Astrocyte (in vitro differentiated cells and primary cell): ENCODE data around the gene ZNF83. TPM values are rescaled to one million over a fixed set of nuclear protein-coding genes. Genes with fewer than 3 reads are reported as not detected.
"Not testable (repeated sequence)": the region's sequence is repeated elsewhere in the genome, so short reads cannot be mapped to it uniquely, and the experiment has no call there.

Experiments
- DNase-seq: peaks from one replicate; pipeline ENCODE4 v3.0.0-alpha.2; 2010; ENCODE audit warnings: low read depth
- FAIRE-seq: peaks from 2 replicates; lab custom pipeline; 2011; peaks lifted over from hg19 to GRCh38; lab: Jason Lieb, UNC
- H2AFZ ChIP-seq: 2 replicates; pipeline ENCODE4 v1.6.0; 2012; ENCODE audit warnings: low read depth, low read length, inconsistent platforms
- H3K27ac ChIP-seq: 2 replicates; pipeline ENCODE4 v1.5.1; 2011; ENCODE audit warnings: low read depth, low read length, inconsistent platforms
- H3K27me3 ChIP-seq: 2 replicates; pipeline ENCODE4 v1.6.0; 2011; ENCODE audit warnings: low read length, inconsistent platforms; ENCODE audit not compliant: insufficient read depth
- H3K36me3 ChIP-seq: 2 replicates; pipeline ENCODE4 v1.5.1; 2011; ENCODE audit warnings: low read length, inconsistent platforms; ENCODE audit not compliant: insufficient read depth
- H3K4me1 ChIP-seq: 2 replicates; pipeline ENCODE4 v1.5.1; 2011; ENCODE audit warnings: low read length, inconsistent platforms; ENCODE audit not compliant: insufficient read depth
- H3K4me2 ChIP-seq: 2 replicates; pipeline ENCODE4 v1.6.0; 2012; ENCODE audit warnings: low read length, inconsistent platforms
- H3K4me3 ChIP-seq: 2 replicates; pipeline ENCODE4 v1.5.1; 2011; ENCODE audit warnings: low read depth, mild to moderate bottlenecking, low read length, inconsistent platforms; ENCODE audit not compliant: insufficient read depth
- H3K79me2 ChIP-seq: 2 replicates; pipeline ENCODE4 v1.6.0; 2012; ENCODE audit warnings: mild to moderate bottlenecking, low read length, inconsistent platforms; ENCODE audit not compliant: insufficient read depth
- H3K9ac ChIP-seq: 2 replicates; pipeline ENCODE4 v1.6.0; 2012; ENCODE audit warnings: mild to moderate bottlenecking, low read length, inconsistent platforms
- H3K9me3 ChIP-seq: 2 replicates; pipeline ENCODE4 v1.5.1; 2012; ENCODE audit warnings: low read depth, mild to moderate bottlenecking, low read length, inconsistent platforms; ENCODE audit not compliant: insufficient read depth
- H4K20me1 ChIP-seq: 2 replicates; pipeline ENCODE4 v1.6.0; 2012; ENCODE audit warnings: low read length, inconsistent platforms; ENCODE audit not compliant: insufficient read depth
- H3K27ac Mint-ChIP-seq: one replicate; pipeline ENCODE4 v1.8.0; 2021; ENCODE audit warnings: mild to moderate bottlenecking, mixed read lengths; ENCODE audit not compliant: unreplicated experiment
- H3K27me3 Mint-ChIP-seq: one replicate; pipeline ENCODE4 v1.8.0; 2021; ENCODE audit warnings: low read depth, mixed read lengths; ENCODE audit not compliant: unreplicated experiment
- H3K36me3 Mint-ChIP-seq: one replicate; pipeline ENCODE4 v1.8.0; 2021; ENCODE audit warnings: low read depth, mixed read lengths; ENCODE audit not compliant: unreplicated experiment
- H3K4me1 Mint-ChIP-seq: one replicate; pipeline ENCODE4 v1.8.0; 2021; ENCODE audit warnings: low read depth, mixed read lengths; ENCODE audit not compliant: unreplicated experiment
- H3K4me3 Mint-ChIP-seq: one replicate; pipeline ENCODE4 v1.8.0; 2021; ENCODE audit warnings: mild to moderate bottlenecking, moderate library complexity, mixed read lengths; ENCODE audit not compliant: unreplicated experiment
- H3K9me3 Mint-ChIP-seq: one replicate; pipeline ENCODE4 v1.8.0; 2021; ENCODE audit warnings: mild to moderate bottlenecking, mixed read lengths; ENCODE audit not compliant: unreplicated experiment
- CTCF ChIP-seq: IDR thresholded peaks from 2 replicates; pipeline ENCODE4 v1.5.1; 2011; ENCODE audit warnings: low read depth, mild to moderate bottlenecking, inconsistent platforms, low read length, moderate library complexity; ENCODE audit not compliant: insufficient read depth
- EZH2 ChIP-seq: IDR thresholded peaks from 2 replicates; pipeline ENCODE4 v1.6.1; 2012; ENCODE audit warnings: mild to moderate bottlenecking, low read length, inconsistent platforms; ENCODE audit not compliant: insufficient read depth
- total RNA-seq: library from RNA; stranded (reverse); gene quantifications from 2 replicates; pipeline ENCODE4 v1.2.1, GENCODE V29; 2021

The ZNF83 gene
- total RNA-seq, 1 donor from 2014 or later = 35.4 TPM

- no peaks in the 10 kb centered on the region for H3K79me2 ChIP-seq
Measured at GRCh38 chr19:52613299-52613906, 24.8 kb downstream of the ZNF83 start.

GRCh38 chr19:52603558-52604207 is 34.5 kb downstream of the ZNF83 start:
- TF ChIP-seq CTCF = no peak
- Histone ChIP-seq H3K4me3 (no peak overlapping the region), H2AFZ (no peak overlapping the region), H3K27ac (no peak overlapping the region), H3K9ac (no peak overlapping the region), H3K4me1 (no peaks in the 10 kb centered on the region), H3K4me2 (no peak overlapping the region), H3K79me2 (no peaks in the 10 kb centered on the region), H3K9me3 (peaks cover 3% of the 10 kb centered on the region), H4K20me1 (no peaks in the 10 kb centered on the region), H3K36me3 (no peaks in the 10 kb centered on the region), H3K27me3 (no peaks in the 10 kb centered on the region)
- peaks cover 20% of the 10 kb centered on the region for H3K36me3 Mint-ChIP-seq
- peaks cover 7% of the 10 kb centered on the region for H3K9me3 Mint-ChIP-seq
- FAIRE-seq = no peak
- H3K4me1 Mint-ChIP-seq = peaks cover 7% of the 10 kb centered on the region
- no peaks in the 10 kb centered on the region for H3K27me3 Mint-ChIP-seq
- DNase-seq = peak; percentile 12
- H3K27ac Mint-ChIP-seq = no peak overlapping the region
- H3K4me3 Mint-ChIP-seq = no peak overlapping the region

More at GRCh38 chr19:52613299-52613906, 24.8 kb downstream of the ZNF83 start:
- peak; percentile 66 for FAIRE-seq
- Histone ChIP-seq H3K9ac (no peak overlapping the region), H3K4me1 (no peaks in the 10 kb centered on the region), H4K20me1 (no peaks in the 10 kb centered on the region), H2AFZ (no peak overlapping the region), H3K4me3 (no peak overlapping the region), H3K27ac (no peak overlapping the region), H3K36me3 (peaks cover 26% of the 10 kb centered on the region), H3K9me3 (peaks cover 35% of the 10 kb centered on the region), H3K27me3 (no peaks in the 10 kb centered on the region), H3K4me2 (no peak overlapping the region)
- TF ChIP-seq EZH2 = no peak
- no peak for TF ChIP-seq CTCF
- Mint-ChIP-seq H3K4me3 (no peak overlapping the region), H3K4me1 (no peaks in the 10 kb centered on the region), H3K27me3 (no peaks in the 10 kb centered on the region), H3K9me3 (peaks cover 62% of the 10 kb centered on the region), H3K27ac (no peak overlapping the region), H3K36me3 (peaks cover 76% of the 10 kb centered on the region)
- DNase-seq = no peak

- Histone ChIP-seq H3K4me2 (no peak overlapping the region), H3K36me3 (no peaks in the 10 kb centered on the region), H3K79me2 (no peaks in the 10 kb centered on the region), H3K4me3 (no peak overlapping the region), H3K4me1 (no peaks in the 10 kb centered on the region), H3K27ac (no peak overlapping the region), H3K27me3 (no peaks in the 10 kb centered on the region), H4K20me1 (no peaks in the 10 kb centered on the region), H3K9me3 (peaks cover 3% of the 10 kb centered on the region), H3K9ac (no peak overlapping the region), H2AFZ (no peak overlapping the region)
- Mint-ChIP-seq H3K4me1 (peaks cover 7% of the 10 kb centered on the region), H3K27ac (no peak overlapping the region), H3K9me3 (peaks cover 7% of the 10 kb centered on the region), H3K36me3 (peaks cover 19% of the 10 kb centered on the region), H3K4me3 (no peak overlapping the region), H3K27me3 (no peaks in the 10 kb centered on the region)
- DNase-seq (no peak), FAIRE-seq (no peak)
- TF ChIP-seq EZH2 (no peak), CTCF (no peak)
Measured at GRCh38 chr19:52602941-52603340, 35.2 kb downstream of the ZNF83 start.

DNA sequence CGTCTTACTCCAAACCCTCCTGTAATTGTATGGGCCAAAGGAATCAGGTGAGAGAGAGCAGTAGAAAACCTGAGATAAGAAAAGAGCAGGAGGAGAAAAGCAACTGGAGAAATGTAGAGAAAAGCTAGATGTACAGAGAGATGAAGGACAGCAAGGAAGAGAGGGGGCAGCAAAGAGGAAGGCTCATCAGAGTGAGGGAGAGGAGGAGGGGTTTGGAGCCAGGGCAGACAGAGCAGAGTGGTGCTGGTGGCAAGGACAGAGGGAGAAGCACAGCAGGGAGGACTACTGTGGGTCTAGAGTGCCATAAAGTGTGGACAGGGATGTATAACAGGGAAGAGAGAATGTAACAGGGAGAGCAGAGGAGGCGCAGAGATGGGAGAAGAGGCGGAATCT is 36.2 kb downstream of the ZNF83 start:
- peak overlapping the region; percentile 96 for H3K4me2 ChIP-seq
- H3K79me2 ChIP-seq, H3K4me1 ChIP-seq, H3K27me3 Mint-ChIP-seq, H3K36me3 ChIP-seq, H3K4me1 Mint-ChIP-seq, H3K27ac ChIP-seq, DNase-seq, FAIRE-seq, H3K27me3 ChIP-seq, H4K20me1 ChIP-seq, H3K9me3 ChIP-seq: not testable (repeated sequence)
- H2AFZ ChIP-seq = peak overlapping the region; percentile 89
- Mint-ChIP-seq H3K27ac (peak overlapping the region; percentile 3), H3K4me3 (peak overlapping the region; percentile 90), H3K36me3 (peaks cover 26% of the 10 kb centered on the region), H3K9me3 (peaks cover 14% of the 10 kb centered on the region)
- H3K4me3 ChIP-seq = peak overlapping the region; percentile 78
- peak overlapping the region; percentile 72 for H3K9ac ChIP-seq
